ENCODE results near the gene ZNF692.

ZNF692 gene

GRCh38 chr1:248823517-248824001 is 35.3 kb downstream of the ZNF692 start:
- no peak for DNase-seq

DNA sequence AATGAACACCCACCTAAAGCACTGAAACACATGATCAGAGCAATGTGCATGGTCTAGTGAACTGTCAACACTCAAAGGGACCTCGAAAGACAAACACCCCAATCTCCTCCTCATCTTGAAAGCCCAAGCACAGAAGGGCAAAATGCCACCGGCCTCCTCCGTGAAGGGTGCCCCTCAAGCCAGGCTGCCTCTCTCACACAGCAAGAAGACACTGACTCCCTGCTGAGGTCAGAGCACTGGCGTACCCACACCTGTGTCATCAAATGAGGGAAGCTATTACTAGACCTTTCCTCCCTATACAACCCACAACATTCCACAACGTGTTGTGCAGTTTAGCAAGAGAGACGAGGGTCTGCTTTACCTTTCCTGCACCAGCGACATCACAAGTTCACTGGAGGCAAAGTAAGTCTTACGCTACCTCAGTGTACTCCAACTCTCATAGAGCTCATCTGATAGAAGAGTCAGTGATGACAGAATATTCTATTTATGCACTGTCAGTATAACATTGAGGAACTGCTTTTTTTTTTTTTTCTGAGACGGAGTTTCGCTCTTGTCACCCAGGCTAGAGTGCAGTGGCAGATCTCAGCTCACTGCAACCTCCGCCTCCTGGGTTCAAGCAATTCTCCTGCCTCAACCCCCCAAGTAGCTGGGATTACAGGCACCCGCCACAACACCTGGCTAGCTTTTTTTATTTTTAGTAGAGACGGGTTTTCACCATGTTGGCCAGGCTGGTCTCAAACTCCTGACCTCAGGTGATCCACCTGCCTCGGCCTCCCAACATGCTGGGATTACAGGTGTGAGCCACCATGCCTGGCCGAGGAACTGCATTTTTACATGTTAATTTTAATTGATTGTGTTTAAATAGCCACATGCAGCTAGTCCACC is 36.5 kb downstream of the ZNF692 start:
- DNase-seq = no peak

- no peak for DNase-seq
Measured at GRCh38 chr1:248821641-248822040, 37.2 kb downstream of the ZNF692 start.

DNA sequence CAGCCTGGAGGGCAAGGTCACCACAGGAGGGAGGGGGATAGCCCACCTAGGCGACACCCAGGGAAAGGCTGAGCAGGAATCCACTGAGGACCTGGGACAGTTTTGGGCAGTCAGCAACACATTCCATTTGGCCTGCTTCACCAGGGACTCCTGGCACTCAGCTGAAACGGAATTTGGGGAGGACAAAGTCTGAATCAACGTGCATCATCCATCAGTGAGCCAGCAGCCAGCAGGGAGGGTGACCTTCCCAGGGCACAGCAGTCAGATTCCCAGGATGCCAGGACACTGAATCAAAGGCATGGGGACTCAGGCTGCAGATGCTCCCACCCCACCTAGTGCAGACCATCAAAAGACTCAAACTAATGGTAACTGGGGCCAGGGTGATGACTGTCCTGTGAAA is 37.8 kb downstream of the ZNF692 start:
- DNase-seq = no peak

DNA sequence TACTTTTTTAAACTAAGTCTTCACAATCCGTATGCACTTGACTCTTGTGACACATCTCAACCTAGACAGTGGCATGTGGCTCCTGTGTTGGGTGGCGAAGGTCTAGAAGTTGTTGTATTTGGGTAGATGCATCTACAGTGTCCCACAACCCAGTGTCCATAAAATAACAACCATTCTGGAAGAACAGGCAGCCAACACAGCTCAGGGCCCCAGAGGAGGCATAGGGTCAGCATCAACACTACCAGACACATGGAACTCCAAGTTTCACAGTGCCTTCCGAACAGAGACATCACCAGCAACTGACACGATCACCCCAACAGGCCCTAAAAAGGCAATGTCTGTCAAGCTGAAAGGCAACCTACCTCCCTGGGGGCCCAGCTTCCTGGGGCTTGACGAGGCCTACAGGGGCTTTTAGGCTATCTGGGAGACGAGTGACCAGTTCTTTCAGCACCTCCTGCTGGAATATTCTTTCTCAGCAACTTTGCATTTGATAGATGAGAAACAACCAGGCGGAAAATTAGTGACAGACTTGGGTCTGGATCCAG is 38.8 kb downstream of the ZNF692 start:
- no peak for DNase-seq

DNA sequence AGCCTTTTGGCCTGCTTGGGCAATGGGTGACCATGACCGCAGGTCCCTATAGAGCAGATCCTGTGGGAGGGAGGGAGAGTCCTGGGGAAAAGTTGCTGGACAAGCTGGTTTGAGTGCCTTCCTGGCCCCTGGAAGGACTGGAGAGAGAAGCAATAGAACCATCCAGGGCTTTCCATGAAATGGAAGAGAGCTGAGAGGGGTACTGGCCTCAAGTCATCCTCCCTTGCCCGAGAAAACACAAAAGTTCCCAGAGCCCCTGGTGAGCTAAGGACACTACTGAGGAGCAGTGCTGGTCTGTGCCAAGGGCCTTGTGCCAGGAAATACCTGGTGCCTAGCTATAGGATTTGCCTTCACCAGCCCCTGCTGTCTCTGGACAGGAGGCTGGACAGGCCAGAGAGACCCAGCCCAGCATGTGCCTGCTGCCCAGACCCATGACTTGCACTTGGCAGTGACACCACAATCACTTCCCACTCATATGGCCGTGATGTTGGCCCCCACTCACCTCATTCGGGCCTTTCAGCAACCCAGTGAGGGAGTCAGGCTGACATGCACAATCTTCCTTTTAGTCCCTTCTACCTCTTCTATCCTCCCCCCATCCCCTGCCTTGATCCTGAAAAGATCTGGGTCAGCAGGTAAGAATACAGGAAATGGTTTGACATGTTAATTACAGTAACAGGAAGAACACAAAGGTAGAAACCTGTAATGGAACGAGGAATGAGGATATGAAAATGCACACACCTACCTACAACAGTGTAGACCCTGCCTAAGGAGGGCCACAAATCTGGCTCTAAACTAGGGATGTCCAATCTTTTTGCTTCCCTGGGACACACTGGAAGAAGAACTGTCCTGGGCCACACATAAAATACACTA is 40.1 kb downstream of the ZNF692 start:
- no peak for DNase-seq

GRCh38 chr1:248817065-248817464 is 41.8 kb downstream of the ZNF692 start:
- DNase-seq = no peak

GRCh38 chr1:248816042-248816851 is 42.6 kb downstream of the ZNF692 start:
- no peak for DNase-seq

DNA sequence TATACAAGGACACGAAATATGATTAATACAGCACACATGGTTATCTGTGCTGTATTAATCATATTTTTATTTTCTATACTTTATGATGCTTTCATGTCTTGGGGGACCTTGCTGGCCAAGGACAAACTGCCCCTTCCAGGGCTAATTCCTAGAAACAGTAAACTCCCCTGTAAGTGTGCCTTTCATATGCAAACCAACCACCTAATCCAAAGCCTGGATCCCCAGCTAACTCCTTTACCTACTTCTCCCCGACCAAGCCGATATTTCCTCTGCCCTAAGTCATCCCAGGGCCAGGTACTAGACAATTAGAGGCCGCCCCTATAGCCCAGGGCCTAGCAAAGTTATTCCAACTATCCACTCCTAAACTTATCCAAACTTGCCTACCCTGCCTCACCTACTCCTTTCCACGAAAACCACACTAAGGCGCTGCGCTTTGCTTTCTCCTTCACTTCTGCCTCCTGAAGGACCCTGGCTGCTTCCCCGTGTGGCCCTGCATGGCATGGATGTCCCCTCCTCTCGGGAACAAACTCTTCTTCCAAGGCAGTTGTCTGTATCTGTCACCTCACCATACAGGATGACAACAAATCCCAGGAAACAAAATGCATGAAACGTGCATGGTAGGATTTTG is 43.4 kb downstream of the ZNF692 start:
- DNase-seq = no peak

- no peak for DNase-seq
Measured at GRCh38 chr1:248814351-248814750, 44.5 kb downstream of the ZNF692 start.

- DNase-seq = no peak
Measured at GRCh38 chr1:248813546-248813945, 45.3 kb downstream of the ZNF692 start.

- DNase-seq = no peak
Measured at GRCh38 chr1:248812736-248813425, 46.0 kb downstream of the ZNF692 start.

GRCh38 chr1:248811514-248812490 is 47.1 kb downstream of the ZNF692 start:
- DNase-seq = no peak

- DNase-seq = no peak
Measured at GRCh38 chr1:248810727-248811513, 48.0 kb downstream of the ZNF692 start.

- no peak for DNase-seq
Measured at GRCh38 chr1:248810000-248810726, 48.7 kb downstream of the ZNF692 start.

DNA sequence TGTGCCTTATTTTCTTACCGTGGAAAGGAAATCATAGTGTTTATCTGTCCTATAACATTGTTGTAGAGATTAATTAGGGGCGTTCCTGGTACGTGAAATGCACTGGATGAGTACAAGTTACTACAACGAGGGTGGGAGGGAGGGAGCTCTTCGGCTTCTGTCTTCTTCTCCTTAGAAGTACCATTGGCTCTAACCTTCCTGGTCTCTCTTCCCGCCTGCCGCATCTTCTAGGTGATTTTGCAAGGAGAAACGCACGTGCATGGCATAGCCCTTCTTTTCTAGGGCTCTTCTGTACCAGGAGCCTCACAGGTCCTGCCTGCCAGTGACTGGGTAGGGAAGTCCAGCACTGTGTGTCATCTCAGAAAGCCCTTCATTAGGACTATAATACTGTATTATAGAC is 50.0 kb downstream of the ZNF692 start:
- no peak for DNase-seq

GRCh38 chr1:248807067-248807737 is 51.7 kb downstream of the ZNF692 start:
- DNase-seq = no peak

- DNase-seq = no peak
Measured at GRCh38 chr1:248805876-248806275, 53.0 kb downstream of the ZNF692 start.
